ENCODE measurements around the gene OR6F1. TPM values are rescaled to one million over a fixed set of nuclear protein-coding genes. Genes with fewer than 3 reads are reported as not detected.

OR6F1 gene
- total and polyA plus RNA-seq, 2 donors (not counting 1 experiment from before 2014, with no cell fraction given), result not detected

- no peaks in the 10 kb centered on the region for H3K36me3 ChIP-seq (ENCODE audit: control insufficient read depth, insufficient read depth, low read length)
- H3K4me2 ChIP-seq (ENCODE audit: extremely low read depth, insufficient read depth, low read length), result no peak overlapping the region
- no peaks in the 10 kb centered on the region for H4K20me1 ChIP-seq (ENCODE audit: control insufficient read depth, extremely low read depth, insufficient read depth, low read length)
- no peak for DNase-seq (ENCODE audit: low read depth in 2 of 2)
- H2AFZ ChIP-seq (ENCODE audit: low read length), result no peak overlapping the region
- no peak overlapping the region for H3K27ac ChIP-seq (ENCODE audit: insufficient read depth, low read length)
- H3K4me1 ChIP-seq (ENCODE audit: control insufficient read depth, extremely low read depth, insufficient read depth, low read length), result no peaks in the 10 kb centered on the region
- H3K9ac ChIP-seq (ENCODE audit: insufficient read depth, low read length), result no peak overlapping the region
- no peaks in the 10 kb centered on the region for H3K9me3 ChIP-seq (ENCODE audit: control insufficient read depth, insufficient read depth, low read depth, low read length)
- no peaks in the 10 kb centered on the region for H3K27me3 ChIP-seq (ENCODE audit: control insufficient read depth, insufficient read depth, low read length)
- no peak overlapping the region for H3K4me3 ChIP-seq (replicated peaks in 1 of 4; ENCODE audit: control extremely low read depth in 1 of 4, insufficient read depth in 1 of 4, low read depth in 3 of 4, low read length in 4 of 4)
- TF ChIP-seq EZH2 (IDR thresholded peaks at IDR 0.05; ENCODE audit: low read length, missing control alignments), result no peak
- TF ChIP-seq CTCF (conservative IDR thresholded peaks at IDR 0.05 in 1 of 2, IDR thresholded peaks at IDR 0.05 in 1 of 2; ENCODE audit: low read depth in 1 of 2, low read length in 2 of 2), result no peak
- H3K79me2 ChIP-seq (ENCODE audit: control insufficient read depth, insufficient read depth, low read length), result no peaks in the 10 kb centered on the region
These were observed 33.4 kb upstream of the OR6F1 start for GRCh38 chr1:247749870-247750269.

- Histone ChIP-seq H3K4me2 (ENCODE audit: extremely low read depth, insufficient read depth, low read length) (no peak within 1 kb of the TSS), H3K4me3 (replicated peaks in 1 of 4; ENCODE audit: control extremely low read depth in 1 of 4, insufficient read depth in 1 of 4, low read depth in 3 of 4, low read length in 4 of 4) (no peak within 1 kb of the TSS), H3K9me3 (ENCODE audit: control insufficient read depth, insufficient read depth, low read depth, low read length) (no peaks in the 10 kb centered on the region), H3K4me1 (ENCODE audit: control insufficient read depth, extremely low read depth, insufficient read depth, low read length) (no peaks in the 10 kb centered on the region), H3K79me2 (ENCODE audit: control insufficient read depth, insufficient read depth, low read length) (no peaks in the 10 kb centered on the region), H4K20me1 (ENCODE audit: control insufficient read depth, extremely low read depth, insufficient read depth, low read length) (no peaks in the 10 kb centered on the region), H3K36me3 (ENCODE audit: control insufficient read depth, insufficient read depth, low read length) (no peaks in the 10 kb centered on the region), H3K27me3 (ENCODE audit: control insufficient read depth, insufficient read depth, low read length) (no peaks in the 10 kb centered on the region), H2AFZ (ENCODE audit: low read length) (no peak within 1 kb of the TSS), H3K27ac (ENCODE audit: insufficient read depth, low read length) (no peak within 1 kb of the TSS), H3K9ac (ENCODE audit: insufficient read depth, low read length) (no peak within 1 kb of the TSS)
- TF ChIP-seq CTCF (conservative IDR thresholded peaks at IDR 0.05 in 1 of 2, IDR thresholded peaks at IDR 0.05 in 1 of 2; ENCODE audit: low read depth in 1 of 2, low read length in 2 of 2) (no peak), EZH2 (IDR thresholded peaks at IDR 0.05; ENCODE audit: low read length, missing control alignments) (no peak)
- DNase-seq (ENCODE audit: low read depth in 2 of 2), result no peak
These were observed 31.6 kb upstream of the OR6F1 start, which contains the start of gene OR14A2 for GRCh38 chr1:247748041-247748440. TSS of gene OR14A2 (minus strand) at chr1:247748141.

- Histone ChIP-seq H3K36me3 (ENCODE audit: control insufficient read depth, insufficient read depth, low read length) (no peaks in the 10 kb centered on the region), H3K9ac (ENCODE audit: insufficient read depth, low read length) (no peak overlapping the region), H3K9me3 (ENCODE audit: control insufficient read depth, insufficient read depth, low read depth, low read length) (no peaks in the 10 kb centered on the region), H3K4me3 (replicated peaks in 1 of 4; ENCODE audit: control extremely low read depth in 1 of 4, insufficient read depth in 1 of 4, low read depth in 3 of 4, low read length in 4 of 4) (no peak overlapping the region), H4K20me1 (ENCODE audit: control insufficient read depth, extremely low read depth, insufficient read depth, low read length) (no peaks in the 10 kb centered on the region), H3K27ac (ENCODE audit: insufficient read depth, low read length) (no peak overlapping the region), H3K4me1 (ENCODE audit: control insufficient read depth, extremely low read depth, insufficient read depth, low read length) (no peaks in the 10 kb centered on the region), H3K79me2 (ENCODE audit: control insufficient read depth, insufficient read depth, low read length) (no peaks in the 10 kb centered on the region), H2AFZ (ENCODE audit: low read length) (no peak overlapping the region), H3K4me2 (ENCODE audit: extremely low read depth, insufficient read depth, low read length) (no peak overlapping the region), H3K27me3 (ENCODE audit: control insufficient read depth, insufficient read depth, low read length) (no peaks in the 10 kb centered on the region)
- TF ChIP-seq EZH2 (IDR thresholded peaks at IDR 0.05; ENCODE audit: low read length, missing control alignments) (no peak), CTCF (conservative IDR thresholded peaks at IDR 0.05 in 1 of 2, IDR thresholded peaks at IDR 0.05 in 1 of 2; ENCODE audit: low read depth in 1 of 2, low read length in 2 of 2) (no peak)
- peak in 1 of 2 donors; percentile 68 for DNase-seq (ENCODE audit: low read depth in 2 of 2)
These were observed 31.2 kb upstream of the OR6F1 start for GRCh38 chr1:247747616-247748015.
